Subcutaneous abdominal adipose tissue (tissue), 5 donors: Measurements from ENCODE around the gene DTD1.

Experiments used
- H3K27ac ChIP-seq: one replicate; pipeline ENCODE4 v1.7.0; 2013; ENCODE audit warnings: low read depth, mild to moderate bottlenecking, inconsistent platforms, low read length, moderate library complexity
- H3K27me3 ChIP-seq, 5 donors: one replicate each; pipeline ENCODE4 v1.7.0; 2013; ENCODE audit warnings: low read length in 5 of 5, inconsistent platforms in 1 of 5; ENCODE audit not compliant: control insufficient read depth in 5 of 5, insufficient read depth in 4 of 5
- H3K36me3 ChIP-seq, 5 donors: one replicate each; pipeline ENCODE4 v1.7.0; 2013; ENCODE audit warnings: low read length in 5 of 5; ENCODE audit not compliant: control insufficient read depth in 5 of 5, insufficient read depth in 5 of 5
- H3K4me1 ChIP-seq, 5 donors: one replicate each; pipeline ENCODE4 v1.7.0; 2013; ENCODE audit warnings: low read length in 5 of 5, mild to moderate bottlenecking in 3 of 5, moderate library complexity in 1 of 5; ENCODE audit not compliant: control insufficient read depth in 5 of 5, insufficient read depth in 5 of 5
- H3K4me3 ChIP-seq, 5 donors: one replicate each; pipeline ENCODE4 v1.7.0; 2013; ENCODE audit warnings: low read length in 5 of 5, low read depth in 1 of 5
- H3K9ac ChIP-seq, 5 donors: one replicate each; pipeline ENCODE4 v1.7.0; 2013; ENCODE audit warnings: low read length in 5 of 5, mild to moderate bottlenecking in 4 of 5, moderate library complexity in 3 of 5
- H3K9me3 ChIP-seq, 5 donors: one replicate each; pipeline ENCODE4 v1.7.0; 2013; ENCODE audit warnings: low read length in 5 of 5; ENCODE audit not compliant: control insufficient read depth in 5 of 5
- donor health status: healthy.
- donor health status: healthy.
- donor health status: healthy.
- donor health status: healthy.
- donor health status: healthy.

DTD1 gene

DNA sequence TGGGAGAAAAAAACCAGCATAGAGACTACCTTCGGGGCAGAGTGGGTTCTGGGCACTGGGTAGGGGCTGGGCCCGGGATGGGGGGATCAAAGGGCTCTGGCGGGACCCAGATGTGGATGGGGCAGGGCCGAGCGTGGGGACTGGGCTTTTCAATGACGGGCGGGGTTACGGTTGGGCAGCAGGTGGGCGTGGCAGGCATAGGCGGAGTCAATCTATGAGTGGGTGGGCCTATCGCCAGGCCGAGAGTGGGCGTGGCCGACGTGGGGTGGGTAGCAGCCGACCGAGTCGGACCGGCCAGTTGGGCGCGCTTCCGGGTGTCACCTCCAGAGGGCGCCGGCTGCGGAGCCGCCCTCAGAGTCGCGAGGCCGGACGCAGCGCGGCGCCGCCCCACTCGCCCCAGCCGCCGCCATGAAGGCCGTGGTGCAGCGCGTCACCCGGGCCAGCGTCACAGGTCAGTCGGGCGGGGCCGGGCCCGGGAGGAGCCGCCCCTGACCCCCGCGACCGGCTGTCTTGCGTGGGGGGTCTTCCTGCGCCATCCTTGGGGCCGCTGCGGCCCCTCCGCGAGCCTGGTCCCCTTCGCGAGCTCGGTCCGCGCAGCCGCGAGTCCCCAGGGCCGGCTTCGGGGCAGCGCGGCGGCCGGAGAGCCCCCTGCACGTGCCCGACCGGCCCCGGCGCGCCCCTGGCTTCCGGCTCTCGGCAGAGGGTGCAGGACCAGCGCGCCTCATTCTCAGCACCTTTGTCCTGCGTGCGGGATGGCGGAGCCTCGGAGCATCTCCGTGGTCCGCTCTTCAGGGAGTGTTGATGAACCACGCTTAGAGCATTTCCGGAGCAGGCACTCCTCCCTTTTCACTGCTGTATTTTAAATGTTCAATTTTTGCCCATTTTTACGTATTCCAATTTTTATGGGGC lies at the start of gene DTD1:
TSS of gene DTD1 (plus strand) at position 390 of the 909 bp plus-strand sequence. CDS start at position 409, 19 bp downstream.
- Histone ChIP-seq H3K27me3 (no peaks in the 10 kb centered on the region), H3K9me3 (no peaks in the 10 kb centered on the region), H3K9ac (peak within 1 kb of the TSS; percentile 10 to 82 (median 71)), H3K4me1 (peaks cover 0 to 18% (median 12%) of the 10 kb centered on the region in 5 donors), H3K36me3 (no peaks in the 10 kb centered on the region), H3K4me3 (peak within 1 kb of the TSS; percentile 88 to 95 (median 91)), H3K27ac (peak within 1 kb of the TSS; percentile 16)

GRCh38 chr20:18541741-18542140 lies 46.1 kb upstream of the DTD1 start:
- no peak overlapping the region for H3K9ac ChIP-seq
- H3K4me1 ChIP-seq = no peaks in the 10 kb centered on the region
- H3K4me3 ChIP-seq = no peak overlapping the region
- no peak overlapping the region for H3K27ac ChIP-seq
- H3K9me3 ChIP-seq = no peaks in the 10 kb centered on the region
- no peaks in the 10 kb centered on the region for H3K27me3 ChIP-seq
- peaks cover 27 to 78% (median 62%) of the 10 kb centered on the region in 5 donors for H3K36me3 ChIP-seq

DNA sequence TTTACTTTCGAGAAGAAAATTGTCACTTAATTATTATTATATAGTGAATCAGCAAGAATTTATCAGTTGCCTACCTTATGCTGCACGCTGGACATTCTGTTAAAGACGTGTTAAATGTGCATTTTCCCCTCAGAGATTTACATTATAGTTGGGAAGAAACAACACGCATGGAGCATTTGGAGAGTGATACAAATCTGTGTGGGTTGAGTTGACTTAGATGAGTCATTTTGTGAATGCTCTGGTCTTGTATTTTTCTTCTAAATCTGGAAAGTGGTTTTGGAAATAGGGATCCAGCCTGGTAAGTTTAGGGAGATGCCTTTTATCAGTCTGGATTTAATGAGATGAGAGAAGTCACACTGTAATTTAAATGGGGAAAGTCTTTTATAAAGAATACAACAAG lies 44.6 kb upstream of the DTD1 start:
- Histone ChIP-seq H3K27me3 (no peaks in the 10 kb centered on the region), H3K4me1 (no peaks in the 10 kb centered on the region), H3K27ac (no peak overlapping the region), H3K9ac (no peak overlapping the region), H3K4me3 (no peak overlapping the region), H3K36me3 (peaks cover 24 to 81% (median 68%) of the 10 kb centered on the region in 5 donors), H3K9me3 (no peaks in the 10 kb centered on the region)

- H3K4me1 ChIP-seq = no peaks in the 10 kb centered on the region
- no peaks in the 10 kb centered on the region for H3K9me3 ChIP-seq
- no peak overlapping the region for H3K4me3 ChIP-seq
- peaks cover 24 to 88% (median 68%) of the 10 kb centered on the region in 5 donors for H3K36me3 ChIP-seq
- no peak overlapping the region for H3K9ac ChIP-seq
- no peak overlapping the region for H3K27ac ChIP-seq
- H3K27me3 ChIP-seq = no peaks in the 10 kb centered on the region
Measured at GRCh38 chr20:18543932-18544331, 43.9 kb upstream of the DTD1 start.

- Histone ChIP-seq H3K36me3 (peaks cover 29 to 88% (median 66%) of the 10 kb centered on the region in 5 donors), H3K9ac (no peak overlapping the region), H3K27ac (no peak overlapping the region), H3K4me3 (no peak overlapping the region), H3K4me1 (no peaks in the 10 kb centered on the region), H3K27me3 (no peaks in the 10 kb centered on the region), H3K9me3 (no peaks in the 10 kb centered on the region)
Measured at GRCh38 chr20:18545566-18545965, 42.3 kb upstream of the DTD1 start.

GRCh38 chr20:18548465-18548864 lies 39.4 kb upstream of the DTD1 start:
- no peak overlapping the region for H3K4me3 ChIP-seq
- H3K4me1 ChIP-seq = no peaks in the 10 kb centered on the region
- peaks cover 27 to 87% (median 57%) of the 10 kb centered on the region in 5 donors for H3K36me3 ChIP-seq
- no peak overlapping the region for H3K27ac ChIP-seq
- H3K9me3 ChIP-seq = no peaks in the 10 kb centered on the region
- no peaks in the 10 kb centered on the region for H3K27me3 ChIP-seq
- no peak overlapping the region for H3K9ac ChIP-seq

- H3K9me3 ChIP-seq = no peaks in the 10 kb centered on the region
- H3K36me3 ChIP-seq = peaks cover 36 to 73% (median 48%) of the 10 kb centered on the region in 5 donors
Measured at GRCh38 chr20:18553746-18554145, 34.1 kb upstream of the DTD1 start.

GRCh38 chr20:18566892-18567738 lies 20.7 kb upstream of the DTD1 start, which contains the start of gene SMIM26:
Gene SMIM26 (plus strand): TSS chr20:18567432. CDS start chr20:18567479, 47 bp downstream.
- Histone ChIP-seq H3K27me3 (no peaks in the 10 kb centered on the region), H3K27ac (peak within 1 kb of the TSS; percentile 84), H3K4me1 (peaks cover 0 to 15% (median 14%) of the 10 kb centered on the region in 5 donors), H3K9ac (peak within 1 kb of the TSS; percentile 95 to 99 (median 97)), H3K4me3 (peak within 1 kb of the TSS; percentile 81 to 97 (median 89)), H3K36me3 (peaks cover 6 to 18% (median 13%) of the 10 kb centered on the region in 5 donors), H3K9me3 (no peaks in the 10 kb centered on the region)

More at GRCh38 chr20:18553746-18554145, 34.1 kb upstream of the DTD1 start:
- no peak overlapping the region for H3K9ac ChIP-seq
- H3K4me1 ChIP-seq = no peaks in the 10 kb centered on the region
- no peak overlapping the region for H3K4me3 ChIP-seq
- H3K27ac ChIP-seq = no peak overlapping the region
- no peaks in the 10 kb centered on the region for H3K27me3 ChIP-seq

DNA sequence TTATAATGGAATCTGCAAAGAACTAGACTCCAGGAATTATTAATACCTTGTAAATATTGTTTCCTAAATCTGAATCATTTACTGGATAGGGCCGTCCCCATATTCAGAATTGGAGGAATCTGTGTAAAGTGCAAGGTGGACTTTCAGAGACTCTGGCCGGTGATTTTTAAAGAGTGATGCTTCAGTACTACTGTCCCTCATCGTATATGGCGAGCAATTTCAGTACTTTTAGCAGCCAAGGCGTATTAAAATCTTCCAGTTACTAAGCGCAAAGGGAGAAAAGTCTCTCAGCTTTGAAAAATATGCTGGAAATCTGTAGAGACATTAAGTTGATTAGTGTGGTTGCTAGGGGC lies 20.1 kb upstream of the DTD1 start:
- no peaks in the 10 kb centered on the region for H3K27me3 ChIP-seq
- peak overlapping the region; percentile 81 to 97 (median 89) for H3K4me3 ChIP-seq
- H3K9me3 ChIP-seq = no peaks in the 10 kb centered on the region
- H3K27ac ChIP-seq = peak overlapping the region; percentile 84
- H3K9ac ChIP-seq = peak overlapping the region; percentile 95 to 99 (median 97)
- peaks cover 0 to 15% (median 14%) of the 10 kb centered on the region in 5 donors for H3K4me1 ChIP-seq
- H3K36me3 ChIP-seq = peaks cover 5 to 17% (median 10%) of the 10 kb centered on the region in 5 donors
